Gastroesophageal sphincter (tissue), 4 donors: ENCODE results near the gene CMYA5. TPM values are rescaled to one million over a fixed set of nuclear protein-coding genes. Genes with fewer than 3 reads are reported as not detected.

Experiments used
- ATAC-seq: fragments of 150-250 bp; one replicate; pipeline ENCODE4 v1.9.1; 2016; ENCODE audit warnings: mild to moderate bottlenecking, moderate library complexity
- H3K27ac ChIP-seq, 4 donors: fragments of 200-600 bp; sonication (generic) in 3 of 4; 1 replicate in 3 of 4; 2 replicates in 1 of 4; pipeline ENCODE4 v1.5.1; 2016 to 2019
- H3K27me3 ChIP-seq: fragments of 200-600 bp; sonication (generic); one replicate; pipeline ENCODE4 v1.5.1; 2019
- H3K36me3 ChIP-seq, 2 donors: fragments of 200-600 bp; sonication (generic); one replicate each; pipeline ENCODE4 v1.5.1; 2019; ENCODE audit warnings: control low read depth in 1 of 2
- H3K4me1 ChIP-seq, 3 donors: fragments of 200-600 bp; sonication (generic); 1 replicate in 2 of 3; 2 replicates in 1 of 3; pipeline ENCODE4 v1.5.1; 2016 to 2019; ENCODE audit warnings: control low read depth in 2 of 3
- H3K4me3 ChIP-seq, 2 donors: fragments of 200-600 bp; sonication (generic); one replicate each; pipeline ENCODE4 v1.5.1; 2019; ENCODE audit warnings: mild to moderate bottlenecking in 1 of 2, moderate library complexity in 1 of 2
- H3K9me3 ChIP-seq, 3 donors: fragments of 200-600 bp; sonication (generic); one replicate each; pipeline ENCODE4 v1.5.1; 2017 to 2019; ENCODE audit warnings: control low read depth in 2 of 3
- CTCF ChIP-seq, 4 experiments: fragments of 200-600 bp in 2 of 4; fragments of 450-650 bp in 2 of 4; sonication (generic) in 1 of 4; IDR thresholded peaks; one replicate each; pipeline ENCODE4 v1.5.1; 2017 to 2019; ENCODE audit warnings: antibody characterized with exemption in 4 of 4, mild to moderate bottlenecking in 2 of 4, moderate library complexity in 2 of 4
- EP300 ChIP-seq: sonication (generic); formaldehyde crosslinking; IDR thresholded peaks from one replicate; pipeline ENCODE4 v1.6.1; 2017; ENCODE audit warnings: antibody characterized with exemption, mild to moderate bottlenecking
- POLR2A ChIP-seq, 2 donors: fragments of 450-650 bp; IDR thresholded peaks; one replicate each; pipeline ENCODE4 v1.6.1; 2017; ENCODE audit warnings: antibody characterized with exemption in 2 of 2, mild to moderate bottlenecking in 2 of 2, moderate library complexity in 1 of 2
- POLR2AphosphoS5 ChIP-seq: sonication (generic); formaldehyde crosslinking; IDR thresholded peaks from one replicate; pipeline ENCODE4 v1.6.1; 2017; ENCODE audit warnings: antibody characterized with exemption
- WGBS, 2 donors: methylation state at CpG; one replicate each; pipeline ENCODE4 v1.1.5; 2018; ENCODE audit warnings: low coverage in 1 of 2; 5-methylcytosine and 5-hydroxymethylcytosine counted together
- total RNA-seq, 4 donors: library from RNA; depleted of rRNA; stranded (reverse); fragments of >200 nt; gene quantifications; one replicate each; pipeline ENCODE4 v1.1.0, GENCODE V29; 2016

The CMYA5 gene
- total RNA-seq, 4 donors from 2014 or later: 3.2 to 11.3 (median 7.9) TPM

GRCh38 chr5:79694183-79694582 is 4.5 kb downstream of the CMYA5 start:
- 24 to 57% methylated on average over 1 of the region's 1 CpG for WGBS, 2 donors
- peaks cover 0 to 28% (median 0%) of the 10 kb centered on the region in 3 donors for H3K4me1 ChIP-seq
- H3K4me3 ChIP-seq: no peak overlapping the region
- ATAC-seq: no peak
- TF ChIP-seq POLR2AphosphoS5 (no peak), POLR2A (IDR thresholded peaks at IDR 0.05) (no peak), EP300 (no peak), CTCF (IDR thresholded peaks at IDR 0.05) (no peak)
- no peaks in the 10 kb centered on the region for H3K9me3 ChIP-seq
- H3K36me3 ChIP-seq: no peaks in the 10 kb centered on the region
- peak overlapping the region in 1 of 4 donors; percentile 22 for H3K27ac ChIP-seq
- no peaks in the 10 kb centered on the region for H3K27me3 ChIP-seq

GRCh38 chr5:79694652-79695051 is 5.0 kb downstream of the CMYA5 start:
- Histone ChIP-seq H3K4me3 (no peak overlapping the region), H3K27ac (peak overlapping the region in 1 of 4 donors; percentile 22), H3K9me3 (no peaks in the 10 kb centered on the region), H3K4me1 (peaks cover 0 to 24% (median 0%) of the 10 kb centered on the region in 3 donors), H3K36me3 (no peaks in the 10 kb centered on the region), H3K27me3 (no peaks in the 10 kb centered on the region)
- no peak for ATAC-seq
- WGBS, 2 donors: 29 to 41% methylated on average over 1 of the region's 1 CpG
- TF ChIP-seq POLR2A (IDR thresholded peaks at IDR 0.05) (no peak), EP300 (no peak), CTCF (IDR thresholded peaks at IDR 0.05) (no peak), POLR2AphosphoS5 (no peak)

DNA sequence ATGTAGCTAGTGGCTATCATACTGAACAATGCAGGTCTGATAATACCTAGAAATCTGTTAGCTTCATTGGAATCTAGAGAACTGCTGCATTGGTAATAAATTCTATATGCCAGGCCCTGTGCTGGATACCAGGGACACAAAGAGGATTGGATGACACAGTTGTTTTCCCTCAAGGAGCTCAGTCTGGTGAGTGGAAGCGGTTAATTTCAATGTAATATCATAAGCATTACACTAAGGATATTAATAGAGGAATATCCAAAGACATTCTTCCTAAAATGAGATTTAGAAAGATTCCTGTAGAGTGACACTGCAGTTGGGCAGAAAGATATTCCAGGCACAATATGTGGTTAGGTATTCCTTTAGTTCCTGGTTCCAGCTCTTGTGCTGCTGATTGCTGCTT is 5.9 kb downstream of the CMYA5 start:
- no peaks in the 10 kb centered on the region for H3K36me3 ChIP-seq
- no peaks in the 10 kb centered on the region for H3K9me3 ChIP-seq
- ATAC-seq: no peak
- H3K27me3 ChIP-seq: no peaks in the 10 kb centered on the region
- 78 to 92% methylated on average over 1 of the region's 1 CpG for WGBS, 2 donors
- H3K4me1 ChIP-seq: peaks cover 0 to 19% (median 0%) of the 10 kb centered on the region in 3 donors
- no peak for TF ChIP-seq CTCF (IDR thresholded peaks at IDR 0.05)
- TF ChIP-seq POLR2A (IDR thresholded peaks at IDR 0.05): no peak
- TF ChIP-seq EP300: no peak
- TF ChIP-seq POLR2AphosphoS5: no peak
- no peak overlapping the region for H3K27ac ChIP-seq
- H3K4me3 ChIP-seq: no peak overlapping the region

GRCh38 chr5:79697222-79698170 is 7.9 kb downstream of the CMYA5 start:
- no peaks in the 10 kb centered on the region for H3K27me3 ChIP-seq
- TF ChIP-seq POLR2A (IDR thresholded peaks at IDR 0.05) (no peak), CTCF (IDR thresholded peaks at IDR 0.05) (no peak), POLR2AphosphoS5 (no peak), EP300 (no peak)
- H3K36me3 ChIP-seq: no peaks in the 10 kb centered on the region
- H3K27ac ChIP-seq: no peak overlapping the region
- H3K4me3 ChIP-seq: no peak overlapping the region
- no peak for ATAC-seq
- H3K9me3 ChIP-seq: no peaks in the 10 kb centered on the region
- H3K4me1 ChIP-seq: peaks cover 0 to 9% (median 0%) of the 10 kb centered on the region in 3 donors
- 33 to 78% methylated on average over 1 to 4 of the region's 4 CpGs for WGBS, 2 donors
